HG03575 (cell line): ENCODE measurements around the gene REC8.

Experiments used
- ATAC-seq: cut with Tn5 transposase; IDR thresholded peaks from one replicate; pipeline ENCODE4 v1.9.1; 2021; ENCODE audit not compliant: unreplicated experiment, insufficient number of reproducible peaks, low FRiP score; ENCODE audit errors: extremely low read depth

The REC8 gene, protein sequence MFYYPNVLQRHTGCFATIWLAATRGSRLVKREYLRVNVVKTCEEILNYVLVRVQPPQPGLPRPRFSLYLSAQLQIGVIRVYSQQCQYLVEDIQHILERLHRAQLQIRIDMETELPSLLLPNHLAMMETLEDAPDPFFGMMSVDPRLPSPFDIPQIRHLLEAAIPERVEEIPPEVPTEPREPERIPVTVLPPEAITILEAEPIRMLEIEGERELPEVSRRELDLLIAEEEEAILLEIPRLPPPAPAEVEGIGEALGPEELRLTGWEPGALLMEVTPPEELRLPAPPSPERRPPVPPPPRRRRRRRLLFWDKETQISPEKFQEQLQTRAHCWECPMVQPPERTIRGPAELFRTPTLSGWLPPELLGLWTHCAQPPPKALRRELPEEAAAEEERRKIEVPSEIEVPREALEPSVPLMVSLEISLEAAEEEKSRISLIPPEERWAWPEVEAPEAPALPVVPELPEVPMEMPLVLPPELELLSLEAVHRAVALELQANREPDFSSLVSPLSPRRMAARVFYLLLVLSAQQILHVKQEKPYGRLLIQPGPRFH

DNA sequence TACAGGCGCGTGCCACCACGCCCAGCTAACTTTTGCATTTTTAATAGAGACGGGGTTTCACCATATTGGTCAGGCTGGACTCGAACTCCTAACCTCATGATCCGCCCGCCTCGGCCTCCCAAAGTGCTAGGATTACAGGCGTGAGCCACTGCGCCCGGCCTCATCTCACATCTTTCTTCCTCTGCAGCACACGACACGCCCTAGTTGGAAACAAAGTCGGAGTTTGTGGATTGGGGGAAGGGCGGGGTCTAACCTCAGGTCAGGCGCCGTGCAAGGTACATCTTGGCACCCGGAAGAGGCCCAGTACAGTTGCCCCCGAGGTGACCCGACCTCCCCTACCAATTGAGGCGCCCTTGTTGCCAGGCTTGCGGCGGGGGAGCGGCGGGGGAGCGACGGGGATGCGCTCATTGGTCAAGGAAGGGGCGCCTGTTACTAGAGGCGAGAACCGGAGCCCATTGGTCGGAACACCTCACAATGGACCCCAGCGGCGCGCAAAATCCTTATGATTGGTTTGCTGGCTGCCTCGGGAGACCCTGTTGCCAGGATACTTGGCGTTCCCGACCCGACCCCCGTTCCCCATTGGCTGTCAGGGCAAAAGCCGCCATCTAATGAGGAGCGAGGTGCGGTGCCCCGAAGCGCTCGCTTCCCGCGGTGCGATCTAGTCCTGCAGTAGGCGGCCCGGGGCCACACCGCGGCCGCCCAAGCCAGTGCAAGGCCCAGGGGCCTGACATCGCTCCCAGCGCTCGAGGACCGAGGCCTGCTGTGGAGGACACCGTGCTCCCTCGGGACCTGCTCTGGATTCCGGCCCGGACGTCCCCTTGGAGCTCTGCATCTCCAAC is at the start of gene REC8:
TSS of gene REC8 (plus strand) at position 659 of the 839 bp plus-strand sequence. CDS start 473 bp downstream, outside the sequence.
- ATAC-seq: peak; percentile 30

DNA sequence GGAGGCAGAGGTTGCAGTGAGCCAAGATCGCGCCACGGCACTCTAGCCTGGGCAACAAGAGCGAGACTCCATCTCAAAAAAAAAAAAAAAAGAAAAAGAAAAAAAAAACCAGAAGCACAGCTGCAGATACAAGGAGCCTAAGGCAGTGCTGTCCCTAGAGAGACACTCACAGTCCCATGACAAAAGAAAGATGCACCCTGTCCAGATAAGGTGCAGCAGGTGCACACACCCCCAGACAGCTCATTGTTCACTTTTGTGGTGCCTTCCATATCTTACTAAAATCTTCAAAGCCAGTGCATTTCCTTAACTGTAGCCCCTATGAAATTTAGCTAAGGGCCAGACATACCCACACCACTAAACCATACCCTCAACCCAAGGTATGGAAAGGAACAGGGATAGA is 49.5 kb upstream of the REC8 start:
- no peak for ATAC-seq

DNA sequence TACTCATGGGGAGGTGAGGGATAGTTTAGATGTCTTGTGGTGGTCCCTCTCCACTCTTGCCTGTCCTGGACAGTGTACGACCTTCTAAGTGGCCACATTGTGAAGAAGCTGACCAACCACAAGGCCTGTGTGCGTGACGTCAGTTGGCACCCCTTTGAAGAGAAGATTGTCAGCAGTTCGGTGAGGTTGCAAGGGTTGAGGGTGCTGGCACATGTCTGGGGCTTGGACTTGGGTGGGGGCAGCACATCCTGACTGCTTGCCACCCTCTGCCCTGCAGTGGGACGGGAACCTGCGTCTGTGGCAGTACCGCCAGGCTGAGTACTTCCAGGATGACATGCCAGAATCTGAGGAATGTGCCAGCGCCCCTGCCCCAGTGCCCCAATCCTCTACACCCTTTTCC is 49.0 kb upstream of the REC8 start:
- ATAC-seq: no peak

DNA sequence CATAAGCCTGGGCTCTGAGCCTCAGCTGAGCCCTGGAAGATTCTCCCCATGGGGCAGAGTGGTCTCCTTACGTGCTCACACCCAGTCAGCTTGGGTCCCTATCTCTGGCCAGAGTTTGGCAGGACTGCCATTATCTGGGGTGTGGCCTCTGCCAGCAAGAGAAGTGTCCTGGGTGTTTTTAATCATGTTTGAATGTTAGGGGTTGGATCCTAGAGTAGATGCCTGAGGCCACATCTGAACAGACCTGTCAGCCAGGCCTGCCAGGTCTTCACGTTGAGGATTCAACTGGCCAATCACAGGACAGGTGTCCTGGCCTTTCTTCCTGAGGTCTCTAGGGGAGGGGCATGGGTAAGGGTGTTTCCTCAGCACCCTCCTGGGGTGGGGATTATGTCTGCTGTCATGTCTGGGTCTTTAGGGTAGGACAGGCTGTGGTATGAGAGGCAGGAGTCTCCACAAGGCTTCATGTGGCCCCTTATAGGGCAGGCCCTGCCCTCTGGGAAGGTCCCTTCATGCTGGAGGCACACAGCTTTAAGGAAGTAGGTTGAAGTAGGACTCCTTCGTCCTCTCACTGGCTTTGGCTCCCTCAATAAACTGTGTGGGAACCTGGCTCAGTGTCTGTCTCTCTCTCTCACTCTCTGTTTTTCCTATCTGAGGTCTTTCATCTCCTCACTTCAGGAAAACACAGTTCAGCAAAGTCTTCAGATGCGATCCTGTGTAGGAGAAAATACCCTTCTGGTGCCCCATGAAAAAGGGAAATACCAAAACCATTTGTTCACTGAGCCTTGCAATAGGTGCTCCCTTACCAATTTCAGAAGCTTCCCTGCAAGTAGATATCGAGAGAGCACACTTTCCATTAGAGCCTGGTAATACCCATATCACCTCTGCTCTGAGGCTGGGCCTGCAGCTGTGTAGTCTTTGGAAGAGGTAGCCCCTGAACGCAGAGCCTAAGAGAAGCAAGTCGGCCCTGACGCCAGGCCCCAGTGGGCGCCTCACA is 48.2 kb upstream of the REC8 start:
- no peak for ATAC-seq

DNA sequence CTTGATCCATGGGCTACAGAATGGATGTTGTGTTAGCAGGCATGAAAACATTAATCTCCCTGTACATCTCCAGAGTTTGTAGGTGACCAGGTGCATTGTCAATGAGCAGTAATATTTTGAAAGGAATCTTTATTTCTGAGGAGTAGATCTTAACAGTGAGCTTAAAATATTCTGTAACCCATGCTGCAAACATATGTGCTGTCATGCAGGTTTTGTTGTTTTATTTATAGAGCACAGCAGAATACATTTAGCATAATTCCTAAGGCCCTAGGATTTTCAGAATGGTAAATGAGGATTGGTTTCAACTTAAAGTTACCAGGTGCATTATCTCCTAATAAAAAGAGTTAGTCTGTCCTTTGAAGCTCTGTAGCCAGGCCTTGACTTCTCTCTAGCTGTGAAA is 44.9 kb upstream of the REC8 start:
- ATAC-seq: no peak

DNA sequence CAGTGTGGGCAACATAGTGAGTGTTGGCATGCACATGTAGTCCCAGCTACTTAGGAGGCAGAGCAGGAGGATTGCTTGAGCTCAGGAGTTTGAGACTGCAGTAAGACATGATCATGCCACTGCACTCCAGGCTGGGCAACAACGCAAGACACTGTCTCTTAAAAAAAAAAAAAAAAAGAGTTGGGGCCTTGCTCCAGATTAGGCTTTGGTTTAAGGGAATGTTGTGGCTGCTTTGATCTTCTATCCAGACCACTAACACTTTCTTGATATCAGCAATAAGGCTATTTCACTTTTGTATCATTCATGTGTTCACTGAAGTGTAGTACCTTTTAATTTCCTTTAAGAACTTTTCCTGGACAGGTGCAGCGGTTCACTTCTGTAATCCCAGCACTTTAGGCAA is 44.2 kb upstream of the REC8 start:
- ATAC-seq: no peak

DNA sequence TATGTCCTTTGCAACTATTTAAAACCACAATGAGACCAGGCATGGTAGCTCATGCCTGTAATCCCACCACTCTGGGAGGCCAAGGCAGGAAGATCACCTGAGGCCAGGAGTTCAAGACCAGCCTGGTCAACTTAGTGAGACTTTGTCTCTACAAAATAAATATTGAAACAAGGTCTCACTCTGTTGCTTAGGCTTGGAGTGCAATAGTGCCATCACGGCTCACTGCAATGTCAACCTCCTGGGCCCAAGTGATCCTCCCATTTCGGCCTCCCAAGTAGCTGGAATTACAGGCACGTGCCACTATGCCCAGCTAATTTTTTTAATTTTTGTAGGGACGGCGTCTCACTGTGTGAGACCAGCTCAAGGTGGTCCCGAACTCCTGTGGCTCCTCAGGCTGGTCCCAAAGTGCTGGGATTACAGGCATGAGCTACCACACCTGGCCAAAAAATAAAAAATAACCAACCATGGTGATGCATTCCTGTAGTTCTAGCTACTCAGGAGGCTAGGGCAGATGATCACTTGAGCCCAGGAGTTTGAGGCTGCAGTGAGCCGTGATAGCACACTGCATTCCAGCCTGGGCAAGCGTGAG is 42.4 kb upstream of the REC8 start:
- no peak for ATAC-seq

DNA sequence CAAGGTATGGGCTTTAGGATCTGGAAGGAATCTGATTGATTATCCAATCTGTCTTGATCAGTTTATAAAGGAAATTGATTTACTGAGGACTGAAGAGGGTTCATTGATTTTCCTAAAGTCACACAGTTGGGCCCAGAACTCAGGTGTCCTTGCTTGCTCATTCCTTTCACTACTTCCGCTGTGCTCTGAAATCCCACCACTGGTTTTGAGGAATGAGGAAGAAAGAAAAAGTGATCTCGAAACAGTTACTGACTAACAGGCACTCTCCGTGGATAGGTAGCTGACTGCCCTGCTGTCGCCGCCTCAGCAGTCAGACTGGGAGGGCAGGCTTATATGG is 41.5 kb upstream of the REC8 start, which contains the start of gene FITM1:
TSS of gene FITM1 (plus strand) at position 280 of the 337 bp plus-strand sequence. CDS start 905 bp downstream, outside the sequence.
- ATAC-seq: no peak

DNA sequence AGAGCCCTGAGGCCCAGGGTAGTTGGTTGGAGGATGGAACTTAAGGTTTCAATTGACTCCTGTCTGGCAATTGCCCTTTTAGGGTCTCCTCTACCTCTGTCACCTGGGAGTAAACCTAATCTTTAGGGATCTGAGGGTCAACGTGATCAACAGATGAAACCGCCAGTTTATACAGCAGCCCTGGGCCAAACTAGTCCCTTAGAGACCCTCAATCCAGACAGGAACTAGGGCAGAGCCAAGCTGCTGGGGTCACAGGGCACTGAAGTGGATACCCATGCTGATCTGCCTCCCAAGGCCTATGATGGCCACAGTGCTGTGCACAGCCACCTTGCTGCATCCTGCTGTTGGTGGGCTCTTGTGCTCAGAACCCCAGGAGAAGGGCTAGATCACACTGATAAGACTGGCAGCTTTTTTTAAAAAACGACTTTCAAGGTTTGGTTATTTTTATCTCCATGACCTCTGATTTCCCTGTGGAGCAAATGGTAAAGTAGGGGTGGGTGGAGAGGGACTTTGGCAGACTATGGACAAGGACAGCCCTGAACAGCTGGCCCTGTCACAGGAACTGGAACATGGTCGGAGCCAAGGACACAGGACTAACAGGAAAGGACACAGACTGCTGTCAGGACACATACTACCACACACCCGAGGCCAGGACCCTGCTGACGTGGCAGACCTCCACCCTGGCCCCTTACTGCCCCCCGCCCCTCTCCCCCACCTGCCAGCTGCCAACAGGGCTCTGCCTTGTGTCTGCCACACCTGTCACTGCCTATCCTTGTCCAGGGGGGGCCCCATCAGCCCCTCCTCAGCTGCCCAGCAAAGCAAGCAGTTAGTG is 40.9 kb upstream of the REC8 start:
- ATAC-seq: no peak

DNA sequence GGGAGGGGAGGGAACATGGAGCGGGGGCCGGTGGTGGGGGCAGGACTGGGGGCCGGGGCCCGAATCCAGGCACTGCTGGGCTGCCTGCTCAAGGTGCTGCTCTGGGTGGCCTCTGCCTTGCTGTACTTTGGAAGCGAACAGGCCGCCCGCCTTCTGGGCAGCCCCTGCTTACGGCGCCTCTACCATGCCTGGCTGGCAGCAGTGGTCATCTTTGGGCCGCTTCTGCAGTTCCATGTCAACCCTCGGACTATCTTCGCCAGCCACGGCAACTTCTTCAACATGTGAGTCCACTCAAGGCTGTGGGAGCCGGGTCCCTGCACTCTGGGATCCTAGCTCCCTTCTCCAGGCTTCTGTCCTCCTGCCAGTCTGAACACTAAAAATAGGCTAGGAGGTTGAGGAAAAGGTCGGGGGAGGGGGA is 40.3 kb upstream of the REC8 start:
- no peak for ATAC-seq

DNA sequence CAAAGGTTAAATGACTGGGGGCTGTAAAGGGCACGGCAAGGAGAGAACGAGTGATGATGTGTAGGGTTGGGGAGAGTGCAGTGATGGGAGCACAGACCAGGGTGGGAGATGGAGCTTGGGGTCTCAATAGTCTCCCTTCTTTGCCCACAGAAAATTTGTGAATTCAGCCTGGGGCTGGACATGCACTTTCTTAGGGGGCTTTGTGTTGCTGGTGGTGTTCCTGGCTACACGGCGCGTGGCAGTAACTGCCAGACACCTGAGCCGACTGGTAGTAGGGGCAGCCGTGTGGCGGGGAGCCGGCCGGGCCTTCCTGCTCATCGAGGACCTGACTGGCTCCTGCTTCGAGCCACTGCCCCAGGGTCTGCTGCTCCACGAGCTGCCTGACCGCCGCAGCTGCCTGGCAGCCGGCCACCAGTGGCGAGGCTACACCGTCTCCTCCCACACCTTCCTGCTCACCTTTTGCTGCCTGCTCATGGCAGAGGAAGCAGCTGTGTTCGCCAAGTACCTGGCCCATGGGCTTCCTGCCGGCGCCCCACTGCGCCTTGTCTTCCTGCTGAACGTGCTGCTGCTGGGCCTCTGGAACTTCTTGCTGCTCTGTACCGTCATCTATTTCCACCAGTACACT is 39.7 kb upstream of the REC8 start:
- ATAC-seq: no peak

DNA sequence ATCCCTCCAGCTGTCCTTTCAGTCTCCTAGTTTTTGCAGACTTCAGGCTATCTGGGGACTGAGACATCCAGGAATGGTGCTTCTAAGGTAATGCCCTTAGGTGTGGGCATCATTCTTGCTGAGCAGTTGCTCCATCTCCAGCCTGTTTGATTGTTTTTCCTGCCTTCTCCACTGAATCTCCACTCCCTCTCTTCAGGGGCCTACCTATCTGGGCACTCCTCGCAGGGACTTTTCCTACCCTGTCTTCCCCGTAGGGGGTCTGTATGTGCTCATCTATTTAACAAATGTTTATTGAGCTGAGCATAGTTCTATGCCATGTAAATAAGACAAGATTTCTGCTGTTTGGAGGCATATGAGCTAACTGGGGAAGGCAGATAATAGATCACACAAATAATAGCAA is 38.9 kb upstream of the REC8 start:
- no peak for ATAC-seq

DNA sequence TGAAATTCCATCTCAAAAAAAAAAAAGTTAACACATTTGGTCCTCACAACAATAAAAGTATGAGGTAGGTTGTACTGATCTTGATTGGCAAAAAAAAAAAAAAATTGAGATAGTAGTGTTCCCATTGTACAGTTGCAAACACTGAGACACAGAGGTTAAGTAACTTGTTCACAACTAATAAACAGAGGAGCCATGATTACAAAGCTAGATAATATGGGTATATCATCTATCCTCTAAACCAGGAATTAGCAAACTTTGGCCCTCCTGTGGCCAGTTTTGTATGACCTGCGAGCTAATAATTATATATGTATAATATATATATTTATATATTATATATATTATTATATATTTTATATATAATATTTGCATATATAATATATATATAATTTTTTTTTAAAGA is 38.1 kb upstream of the REC8 start:
- ATAC-seq: no peak

DNA sequence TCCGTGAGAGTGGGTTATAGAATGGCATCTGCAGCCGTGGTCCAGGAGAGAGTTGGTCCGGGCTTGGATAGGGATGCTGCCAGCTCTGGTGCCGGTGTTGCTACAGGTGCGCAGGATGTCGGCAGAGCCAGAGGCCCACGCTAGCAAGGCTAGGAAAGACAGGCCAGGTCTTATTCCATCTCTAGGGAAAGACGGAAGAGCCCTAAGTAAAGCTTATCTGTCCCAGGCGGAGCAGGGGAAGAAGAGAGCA is 36.4 kb upstream of the REC8 start:
- no peak for ATAC-seq

DNA sequence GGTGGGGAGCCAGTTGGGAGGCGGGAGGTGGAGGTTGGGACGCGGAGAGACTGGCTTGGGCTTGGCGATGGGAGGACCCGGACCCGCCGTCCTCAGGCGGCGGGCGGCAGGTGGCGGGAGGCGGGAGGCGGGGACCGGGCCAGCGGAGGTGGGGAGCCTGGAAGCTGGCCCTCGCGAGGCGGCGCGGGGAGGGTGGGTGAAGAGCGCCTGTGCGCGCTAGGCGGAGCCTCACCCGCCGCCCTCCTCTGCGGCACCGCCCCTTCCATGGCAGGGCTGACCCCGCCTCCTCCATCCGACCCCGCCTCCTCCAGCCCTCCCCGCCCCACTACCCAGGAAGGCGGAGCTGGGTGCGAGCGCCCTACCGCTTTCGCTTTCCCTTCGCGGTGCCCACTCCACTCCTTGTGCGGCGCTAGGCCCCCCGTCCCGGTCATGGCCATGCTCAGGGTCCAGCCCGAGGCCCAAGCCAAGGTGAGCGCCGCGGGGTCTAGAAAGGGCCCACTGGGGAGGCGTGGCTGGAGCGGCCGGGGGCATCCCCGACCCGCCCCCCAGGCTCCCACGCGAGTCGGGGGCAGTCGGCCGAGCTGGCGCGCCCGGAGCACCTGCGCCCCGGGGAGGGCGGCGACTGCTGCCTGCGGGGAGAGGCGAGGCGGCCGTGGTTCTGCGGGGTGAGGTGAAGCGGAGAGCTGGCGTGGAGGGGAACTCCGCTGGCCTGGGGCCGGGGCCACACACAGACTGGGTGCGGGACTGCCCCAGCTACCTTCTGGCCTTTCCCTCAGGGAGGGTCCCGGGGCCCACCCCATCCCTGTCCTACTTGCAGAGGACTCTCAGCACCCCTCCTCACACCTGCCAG is 35.8 kb upstream of the REC8 start, which contains the start of gene PSME1:
TSS of gene PSME1 (plus strand) at position 361 of the 850 bp plus-strand sequence. CDS start at position 430, 69 bp downstream.
- no peak for ATAC-seq

DNA sequence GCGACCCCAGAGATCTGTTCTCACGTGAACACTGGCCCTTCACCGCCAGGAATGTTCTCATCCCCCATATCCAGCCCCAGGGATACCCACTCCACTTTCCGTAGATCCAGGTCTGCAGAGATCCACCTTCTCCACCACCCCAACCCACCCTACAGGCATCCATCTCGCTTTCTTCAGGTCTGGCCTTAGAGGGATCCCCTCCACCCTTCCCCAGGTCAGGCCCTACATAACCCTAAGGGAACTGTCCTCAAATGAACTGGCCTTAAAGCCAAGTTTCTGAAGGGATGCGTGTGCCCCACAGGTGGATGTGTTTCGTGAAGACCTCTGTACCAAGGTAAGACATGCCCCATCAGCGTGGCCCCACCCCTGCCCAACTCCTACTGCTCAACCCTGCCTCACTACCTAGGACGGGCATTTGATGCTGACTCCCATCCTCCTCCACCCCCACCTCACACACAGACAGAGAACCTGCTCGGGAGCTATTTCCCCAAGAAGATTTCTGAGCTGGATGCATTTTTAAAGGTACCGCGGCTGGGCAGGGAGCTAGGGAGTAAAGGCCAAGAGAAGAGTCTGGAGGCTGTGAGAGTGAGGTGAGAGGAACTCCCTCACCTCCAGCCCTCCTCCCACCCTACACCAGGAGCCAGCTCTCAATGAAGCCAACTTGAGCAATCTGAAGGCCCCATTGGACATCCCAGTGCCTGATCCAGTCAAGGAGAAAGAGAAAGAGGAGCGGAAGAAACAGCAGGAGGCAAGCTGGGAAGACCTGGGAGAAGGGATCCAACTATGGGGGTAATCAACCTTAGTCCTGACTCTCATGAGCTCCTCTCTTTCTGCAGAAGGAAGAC is 35.0 kb upstream of the REC8 start:
- no peak for ATAC-seq
